ENCODE data around the gene MADCAM1.

- TF ChIP-seq CTCF (conservative IDR thresholded peaks at IDR 0.05; ENCODE audit: low read length) (no peak), EZH2phosphoT487 (IDR thresholded peaks at IDR 0.05; ENCODE audit: borderline replicate concordance) (no peak)
These were observed 26.5 kb upstream of the MADCAM1 start for GRCh38 chr19:469833-470232.
